Measurements from ENCODE around the gene CGB1.
"Not testable (repeated sequence)": the region's sequence is repeated elsewhere in the genome, so short reads cannot be mapped to it uniquely, and the experiment has no call there.

Gene CGB1

DNA sequence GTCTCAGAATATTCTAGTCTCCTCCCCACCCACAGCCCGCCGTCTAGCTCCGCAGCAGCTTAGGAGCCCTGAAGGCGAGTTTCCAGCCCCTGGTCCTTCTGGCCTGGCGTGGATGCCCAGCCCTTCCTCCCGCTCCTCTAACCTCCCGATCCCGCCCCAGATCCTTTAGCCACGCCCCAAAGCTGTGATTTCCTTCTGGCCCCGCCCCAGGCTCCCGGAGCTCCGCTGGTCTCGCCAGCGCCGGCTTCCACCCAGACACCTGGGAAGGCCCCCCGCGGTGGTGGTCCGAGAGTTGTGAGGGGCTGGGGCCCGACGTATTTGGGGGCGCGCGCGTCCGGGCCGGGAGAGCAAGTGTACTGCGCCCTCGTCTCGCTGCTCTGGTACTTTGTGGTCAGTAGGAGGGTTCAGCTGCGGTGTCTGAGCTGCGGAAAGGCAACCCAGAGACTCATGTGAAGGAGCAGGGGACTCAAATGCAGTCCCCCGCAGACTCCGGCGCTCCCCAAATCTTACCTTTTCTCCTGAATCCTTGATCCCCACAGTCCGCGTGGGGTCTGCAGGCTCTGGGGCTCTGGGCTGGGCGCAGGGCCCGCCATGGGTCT, 21.0 kb upstream of the CGB1 start, which contains the start of gene CGB7:
Gene CGB7 (minus strand): TSS at position 114 of the 599 bp plus-strand sequence. CDS start 2,374 bp downstream, outside the sequence.
- DNase-seq, result peak; percentile 46

DNA sequence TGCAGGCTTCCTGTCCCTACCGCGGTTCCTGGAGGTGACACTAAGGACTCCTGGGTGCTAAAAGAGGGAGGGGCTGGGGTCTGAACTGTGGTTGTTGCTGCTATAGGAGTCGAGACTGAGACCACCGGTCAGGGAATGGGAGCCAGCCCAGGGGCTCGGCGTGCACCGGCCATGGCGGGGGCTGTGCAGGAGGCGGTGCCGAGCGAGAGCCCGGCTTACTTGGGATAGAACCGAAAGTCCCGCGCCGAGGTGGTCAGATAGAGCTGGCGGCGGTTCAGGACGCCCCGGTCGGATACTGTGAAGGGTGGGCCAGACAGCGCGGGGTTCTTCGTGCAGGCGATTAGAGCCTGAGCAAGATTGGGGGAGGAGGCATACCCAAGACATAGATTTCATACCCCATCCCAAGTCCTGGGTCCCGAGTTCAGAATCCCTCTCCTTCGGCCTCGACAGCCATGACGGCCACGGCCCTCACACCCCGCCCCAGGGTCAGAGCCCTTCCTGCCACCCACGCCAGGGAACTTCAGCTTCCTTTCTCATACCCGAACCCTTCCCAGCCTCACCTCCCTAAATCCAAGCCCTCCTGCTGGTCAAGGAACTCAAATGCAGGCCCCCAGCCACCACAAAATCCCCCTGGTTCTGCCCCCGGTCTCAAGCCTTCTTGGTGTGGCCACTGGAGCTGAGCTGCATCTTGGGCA, 20.4 kb upstream of the CGB1 start:
- DNase-seq, result not testable (repeated sequence)

- peak; percentile 48 for DNase-seq
Measured at GRCh38 chr19:49056101-49056901, 19.6 kb upstream of the CGB1 start.

DNA sequence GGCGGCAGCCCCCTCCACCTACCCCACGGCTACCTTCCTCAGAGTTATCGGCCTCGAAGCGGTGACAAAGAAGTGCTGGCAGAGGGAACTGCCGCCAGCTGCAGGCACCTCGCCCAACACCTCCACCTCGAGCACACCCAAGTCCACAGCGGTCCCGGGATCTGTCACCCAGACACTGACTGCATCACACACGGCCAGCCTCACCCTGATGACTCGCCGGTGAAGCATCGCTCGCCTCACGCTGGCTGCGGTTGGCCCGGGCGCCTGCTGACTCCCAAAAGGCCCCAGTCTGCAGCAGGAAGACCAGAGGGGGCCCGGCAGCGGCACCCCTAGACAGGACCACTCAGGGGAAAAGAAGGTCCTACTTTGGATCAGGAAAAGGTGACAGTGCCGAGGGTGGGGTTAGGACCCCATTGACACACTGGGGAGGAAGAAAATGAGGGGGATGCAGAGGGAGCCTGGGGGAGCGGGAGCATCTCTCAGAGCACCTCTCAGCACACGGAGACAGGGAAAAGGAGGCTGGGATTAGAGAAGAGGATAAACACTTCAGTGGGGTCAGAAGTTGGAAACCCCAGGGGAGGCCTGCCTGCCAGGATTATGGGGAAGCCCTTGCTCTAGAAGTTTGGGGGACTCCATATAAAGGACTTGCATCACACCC, 13.8 kb upstream of the CGB1 start:
- peak; percentile 73 for DNase-seq

GRCh38 chr19:49049834-49050233, 13.1 kb upstream of the CGB1 start:
- not testable (repeated sequence) for DNase-seq

- DNase-seq, result not testable (repeated sequence)
Measured at GRCh38 chr19:49049011-49049410, 12.3 kb upstream of the CGB1 start, which contains the start of gene CGB8. Gene CGB8 (minus strand): TSS chr19:49049111. CDS start chr19:49048739, 372 bp downstream.

DNA sequence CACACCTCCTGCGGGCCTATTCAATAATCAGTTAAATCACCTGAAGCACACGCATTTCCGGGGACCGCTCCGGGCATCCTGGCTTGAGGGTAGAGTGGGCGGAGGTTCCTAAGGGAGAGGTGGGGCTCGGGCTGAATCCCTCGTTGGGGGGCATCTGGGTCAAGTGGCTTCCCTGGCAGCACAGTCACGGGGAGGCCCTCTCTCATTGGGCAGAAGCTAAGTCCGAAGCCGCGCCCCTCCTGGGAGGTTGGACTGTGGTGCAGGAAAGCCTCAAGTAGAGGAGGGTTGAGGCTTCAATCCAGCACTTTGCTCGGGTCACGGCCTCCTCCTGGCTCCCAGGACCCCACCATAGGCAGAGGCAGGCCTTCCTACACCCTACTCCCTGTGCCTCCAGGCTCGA, 6.9 kb upstream of the CGB1 start, which contains the start of gene CGB5:
Gene CGB5 (plus strand): TSS at position 301 of the 400 bp plus-strand sequence. CDS start 362 bp downstream, outside the sequence.
- DNase-seq, result not testable (repeated sequence)

DNA sequence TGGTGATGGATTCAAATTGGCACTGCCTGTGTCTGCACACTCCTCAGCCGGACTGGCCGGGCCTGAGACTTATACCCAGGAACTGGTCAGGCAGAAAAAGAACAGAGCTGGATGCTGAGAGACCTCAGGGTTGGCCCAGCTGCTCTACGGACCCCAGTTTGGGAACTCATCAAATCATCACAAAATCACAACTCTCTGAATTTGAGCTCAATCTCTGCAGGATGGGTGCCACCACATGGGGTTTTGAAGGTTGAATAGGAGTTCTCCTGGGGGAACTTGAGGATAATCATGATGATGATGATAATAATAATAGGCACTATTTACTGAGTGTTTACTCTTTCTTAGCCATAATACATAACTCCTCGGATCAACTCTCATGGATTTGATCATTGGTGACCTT, 6.0 kb upstream of the CGB1 start:
- not testable (repeated sequence) for DNase-seq

DNA sequence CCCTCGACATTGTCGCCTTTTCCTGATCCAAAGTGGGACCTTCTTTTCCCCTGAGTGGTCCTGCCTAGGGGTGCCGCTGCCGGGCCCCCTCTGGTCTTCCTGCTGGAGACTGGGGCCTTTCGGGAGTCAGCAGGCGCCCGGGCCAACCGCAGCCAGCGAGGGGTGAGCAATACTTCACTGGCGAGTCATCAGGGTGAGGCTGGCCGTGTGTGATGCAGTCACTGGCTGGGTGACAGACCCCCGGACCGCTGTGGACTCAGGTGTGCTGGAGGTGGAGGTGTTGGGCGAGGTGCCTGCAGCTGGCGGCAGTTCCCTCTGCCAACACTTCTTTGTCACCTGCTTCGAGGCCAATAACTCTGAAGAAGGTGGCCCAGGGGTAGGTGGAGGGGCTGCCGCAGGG, 5.5 kb upstream of the CGB1 start:
- no peak for DNase-seq

- DNase-seq, result not testable (repeated sequence)
Measured at GRCh38 chr19:49039736-49040135, 3.0 kb upstream of the CGB1 start.

DNA sequence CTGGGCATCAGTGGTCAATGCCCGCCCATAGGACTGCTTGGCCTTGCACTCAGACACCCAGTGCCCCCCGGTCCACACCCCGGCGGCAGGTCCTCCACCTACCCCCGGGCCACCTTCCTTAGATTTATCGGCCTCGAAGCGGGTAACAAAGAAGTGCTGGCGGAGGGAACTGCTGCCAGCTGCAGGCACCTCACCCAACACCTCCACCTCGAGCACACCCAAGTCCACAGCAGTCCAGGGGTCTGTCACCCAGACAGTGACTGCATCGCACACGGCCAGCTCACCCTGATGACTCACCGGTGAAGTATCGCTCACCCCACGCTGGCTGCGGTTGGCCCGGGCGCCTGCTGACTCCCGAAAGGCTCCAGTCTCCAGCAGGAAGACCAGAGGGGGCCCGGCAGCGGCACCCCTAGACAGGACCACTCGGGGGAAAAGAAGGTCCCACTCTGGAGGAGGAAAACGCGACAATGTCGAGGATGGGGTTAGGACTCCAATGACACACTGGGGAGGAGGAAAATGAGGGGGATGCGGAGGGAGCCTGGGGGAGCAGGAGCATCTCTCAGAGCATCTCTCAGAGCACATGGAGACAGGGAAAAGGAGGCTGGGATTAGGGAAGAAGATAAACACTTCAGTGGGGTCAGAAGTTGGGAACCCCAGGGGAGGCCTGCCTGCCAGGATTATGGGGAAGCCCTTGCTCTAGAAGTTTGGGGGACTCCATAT, 2.0 kb upstream of the CGB1 start:
- peak; percentile 55 for DNase-seq

GRCh38 chr19:49038111-49038510, 1.4 kb upstream of the CGB1 start:
- DNase-seq, result not testable (repeated sequence)

DNA sequence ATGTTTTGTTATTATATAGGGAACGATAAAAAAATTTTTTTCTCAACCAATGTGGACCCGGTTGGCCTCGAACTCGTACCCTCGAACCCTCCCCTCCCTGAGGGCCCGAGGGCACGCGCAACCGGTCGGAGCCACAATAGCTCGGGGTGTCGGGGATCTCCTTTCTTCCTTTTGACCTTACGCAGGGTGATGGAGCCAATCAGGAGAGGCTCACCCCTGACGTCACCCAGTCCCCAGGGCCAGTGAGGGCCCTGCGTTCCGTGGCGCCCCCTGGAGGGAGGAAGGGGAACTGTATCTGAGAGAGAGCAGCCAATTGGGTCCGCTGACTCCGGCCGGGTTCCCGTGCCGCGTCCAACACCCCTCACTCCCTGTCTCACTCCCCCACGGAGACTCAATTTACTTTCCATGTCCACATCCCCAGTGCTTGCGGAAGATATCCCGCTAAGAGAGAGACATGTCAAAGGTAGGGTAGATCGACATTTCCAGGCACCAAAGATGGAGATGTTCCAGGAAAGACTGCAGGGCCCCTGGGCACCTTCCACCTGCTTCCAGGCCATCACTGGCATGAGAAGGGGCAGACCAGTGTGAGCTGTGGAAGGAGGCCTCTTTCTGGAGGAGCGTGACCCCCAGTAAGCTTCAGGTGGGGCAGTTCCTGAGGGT, 4.9 kb downstream of the CGB1 start, which contains the start of gene CGB2:
Gene CGB2 (plus strand): TSS at position 249 of the 660 bp plus-strand sequence. CDS start 206 bp downstream, at position 455.
- not testable (repeated sequence) for DNase-seq

GRCh38 chr19:49030323-49030722, 6.4 kb downstream of the CGB1 start:
- DNase-seq, result not testable (repeated sequence)

DNA sequence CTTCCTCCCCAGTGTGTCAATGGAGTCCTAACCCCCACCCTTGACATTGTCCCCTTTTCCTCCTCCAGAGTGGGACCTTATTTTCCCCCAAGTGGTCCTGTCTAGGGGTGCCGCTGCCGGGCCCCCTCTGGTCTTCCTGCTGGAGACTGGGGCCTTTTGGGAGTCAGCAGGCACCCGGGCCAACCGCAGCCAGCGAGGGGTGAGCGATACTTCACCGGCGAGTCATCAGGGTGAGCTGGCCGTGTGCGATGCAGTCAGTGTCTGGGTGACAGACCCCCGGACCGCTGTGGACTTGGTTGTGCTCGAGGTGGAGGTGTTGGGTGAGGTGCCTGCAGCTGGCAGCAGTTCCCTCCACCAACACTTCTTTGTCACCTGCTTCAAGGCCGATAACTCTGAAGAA, 6.9 kb downstream of the CGB1 start:
- peak; percentile 36 for DNase-seq

- DNase-seq, result not testable (repeated sequence)
Measured at GRCh38 chr19:49028686-49029085, 8.0 kb downstream of the CGB1 start.

- not testable (repeated sequence) for DNase-seq
Measured at GRCh38 chr19:49025599-49025998, 11.1 kb downstream of the CGB1 start.

- DNase-seq, result not testable (repeated sequence)
Measured at GRCh38 chr19:49025088-49025487, 11.6 kb downstream of the CGB1 start.

DNA sequence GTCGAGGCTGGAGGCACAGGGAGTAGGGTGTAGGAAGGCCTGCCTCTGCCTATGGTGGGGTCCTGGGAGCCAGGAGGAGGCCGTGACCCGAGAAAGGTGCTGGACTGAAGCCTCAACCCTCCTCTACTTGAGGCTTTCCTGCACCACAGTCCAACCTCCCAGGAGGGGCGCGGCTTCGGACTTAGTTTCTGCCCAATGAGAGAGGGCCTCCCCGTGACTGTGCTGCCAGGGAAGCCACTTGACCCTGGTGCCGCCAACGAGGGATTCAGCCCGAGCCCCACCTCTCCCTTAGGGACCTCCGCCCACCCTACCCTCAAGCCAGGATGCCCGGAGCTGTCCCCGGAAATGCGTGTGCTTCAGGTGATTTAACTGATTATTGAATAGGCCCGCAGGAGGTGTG, 12.5 kb downstream of the CGB1 start, which contains the start of gene CGB3:
Gene CGB3 (minus strand): TSS at position 101 of the 400 bp plus-strand sequence. CDS start 362 bp downstream, outside the sequence.
- DNase-seq, result not testable (repeated sequence)

- no peak for DNase-seq
Measured at GRCh38 chr19:49022116-49022515, 14.6 kb downstream of the CGB1 start.
